Stimulated activated CD8-positive, alpha-beta memory T cell treated with anti-CD3 and anti-CD28 coated beads, Interleukin-12 subunit alpha, Interleukin-12 subunit beta, amount 100 ng/mL, for 1 hour (primary cell): ENCODE measurements around the gene ERN1.
A peak's percentile ranks its signal among the peaks of the same experiment; 100 is the strongest.

ENCODE experiments used
- DNase-seq: peaks from one replicate; pipeline ENCODE4 v3.0.0-alpha.2; 2020; ENCODE audit warnings: low read depth

The ERN1 gene

DNA sequence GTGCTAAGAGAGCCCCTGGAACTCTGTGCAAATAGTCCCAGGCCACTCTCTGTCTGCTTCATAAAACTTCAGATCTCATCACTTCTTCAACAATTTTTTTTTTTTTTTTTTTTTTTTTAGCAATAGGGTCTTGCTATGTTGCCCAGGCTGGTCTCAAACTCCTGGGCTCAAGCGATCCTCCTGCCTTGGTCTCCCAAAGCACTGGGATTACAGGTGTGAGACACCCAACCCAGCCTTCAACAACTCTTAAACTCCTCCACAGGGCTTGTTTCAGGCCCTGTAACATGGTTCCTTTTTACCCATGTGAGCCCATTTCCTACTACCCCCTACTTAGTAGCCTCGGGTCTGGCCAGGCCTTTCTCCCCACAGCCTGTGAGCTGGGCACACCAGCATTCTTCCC is 70.2 kb downstream of the ERN1 start:
- DNase-seq = no peak

DNA sequence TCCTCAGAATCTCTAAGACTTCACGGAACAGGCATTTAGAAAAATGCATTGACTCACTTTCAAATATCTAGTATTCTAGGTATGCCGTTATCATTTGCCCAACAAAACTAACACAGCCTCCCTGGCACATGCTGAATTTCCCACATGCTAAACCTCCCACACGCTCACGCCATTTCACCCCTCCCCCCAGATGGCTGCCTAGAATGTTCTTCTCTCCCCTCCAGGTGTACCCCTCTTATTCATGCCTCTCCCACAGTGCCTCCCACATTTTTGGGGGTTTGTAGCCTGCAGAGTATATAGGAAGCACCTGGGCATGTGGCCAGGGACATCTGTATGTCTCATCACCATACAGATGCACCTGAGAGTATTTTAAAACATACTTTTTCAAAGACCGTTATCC is 71.3 kb downstream of the ERN1 start:
- DNase-seq = no peak

DNA sequence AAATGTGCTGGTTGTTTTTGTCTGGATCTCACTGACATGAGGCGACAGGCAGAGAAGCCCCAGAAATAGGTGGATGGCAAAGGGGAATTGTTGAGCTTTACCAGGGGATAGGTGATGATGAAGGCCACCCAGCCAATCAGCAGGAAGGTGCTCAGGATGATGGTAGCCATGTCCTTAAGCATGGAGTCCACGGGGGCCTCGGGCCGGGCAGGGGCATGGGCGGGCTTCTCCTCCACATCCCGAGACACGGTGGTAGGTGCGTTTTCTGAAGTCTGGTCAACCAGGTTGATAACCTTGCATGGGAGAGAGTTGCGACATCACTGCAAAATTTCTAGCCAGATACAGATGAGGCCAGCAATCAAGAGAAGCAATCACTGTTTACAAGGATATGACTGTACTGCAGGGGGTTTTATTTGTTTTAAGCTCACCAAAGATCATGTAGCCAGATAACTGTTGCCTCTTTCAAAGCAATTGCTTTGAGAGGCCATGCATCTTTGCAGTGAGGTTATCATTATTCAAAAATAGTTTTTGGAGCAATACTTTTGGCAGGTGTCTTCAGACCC is 72.2 kb downstream of the ERN1 start:
- no peak for DNase-seq

DNA sequence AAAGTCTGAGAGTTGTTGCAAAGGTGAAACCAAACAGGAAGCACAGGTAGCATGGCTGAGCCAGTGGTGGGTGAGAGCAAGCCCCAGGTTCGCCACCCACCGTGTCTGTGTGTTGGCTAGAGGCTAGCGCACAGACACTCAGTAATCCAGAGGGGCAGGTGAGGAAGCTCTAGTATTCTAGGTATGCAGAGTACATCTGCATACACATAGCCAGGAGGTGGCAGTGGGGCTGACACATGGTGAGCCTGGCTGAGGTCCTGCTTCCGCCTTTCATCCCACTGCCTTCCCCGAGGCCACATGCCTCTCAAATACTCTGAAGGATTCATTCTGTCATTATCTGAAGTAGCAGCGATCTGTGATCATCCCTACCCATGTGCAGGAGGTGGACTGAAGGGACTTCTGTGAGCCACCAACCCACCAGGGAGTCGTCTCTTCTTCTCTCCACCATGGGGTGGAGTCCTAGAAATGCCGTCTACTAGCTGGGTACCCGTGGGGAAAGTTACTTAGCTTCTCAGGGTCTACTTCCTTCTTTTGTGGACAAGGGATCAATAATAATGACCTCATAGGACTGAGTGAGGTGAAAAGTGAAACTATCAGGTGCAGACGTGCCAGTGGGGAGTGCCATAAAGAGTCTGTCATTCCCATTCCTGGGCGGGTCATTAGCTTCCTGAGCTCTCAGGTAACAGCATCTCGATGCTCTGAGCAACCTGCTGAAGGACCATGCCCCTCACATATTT is 73.5 kb downstream of the ERN1 start:
- DNase-seq = no peak

DNA sequence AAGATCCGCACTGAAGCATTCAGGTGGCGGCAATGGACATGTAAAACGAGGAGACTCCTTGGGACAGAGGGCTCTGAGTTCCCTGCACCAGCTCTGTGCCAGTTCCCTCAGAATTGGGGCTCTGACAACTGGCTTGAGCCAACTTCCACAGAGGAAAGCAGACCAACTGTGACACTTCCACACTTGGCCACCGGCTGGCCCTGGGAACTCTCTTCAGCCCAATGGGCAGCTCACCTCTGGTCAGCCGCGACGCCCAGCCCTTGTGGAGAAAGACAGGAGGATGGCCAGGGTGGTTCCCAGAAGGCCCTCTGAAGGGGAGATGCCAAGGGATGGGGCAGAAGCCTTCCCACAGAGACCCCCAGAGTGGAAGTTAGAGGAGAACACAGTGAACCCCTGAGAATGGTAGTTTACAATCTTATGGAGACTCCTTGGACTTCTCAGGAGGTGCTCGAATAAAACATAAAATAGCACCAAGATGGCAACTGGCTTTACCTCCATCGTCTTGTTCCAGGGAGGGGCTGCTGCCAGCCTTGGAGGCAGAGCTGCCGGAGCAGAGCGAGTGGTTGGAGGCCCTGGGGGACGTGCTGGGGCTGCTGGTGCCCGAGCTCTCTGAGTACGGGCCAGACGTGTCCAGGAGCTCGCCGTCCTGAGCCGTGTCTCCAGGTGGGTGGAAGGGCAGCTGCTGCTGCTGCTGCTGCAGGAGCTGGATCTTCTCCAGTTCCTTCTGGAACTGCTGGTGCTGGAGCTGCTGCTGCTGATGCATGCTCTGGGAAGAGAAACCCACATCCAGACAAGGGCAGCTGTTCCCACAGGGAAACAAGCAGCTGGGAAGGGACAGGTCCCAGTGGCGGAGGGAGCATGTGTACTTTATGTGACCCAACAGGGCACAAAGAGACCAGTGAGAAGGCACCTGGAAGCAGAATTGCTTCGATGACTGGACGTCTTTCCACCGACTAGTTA is 74.5 kb downstream of the ERN1 start:
- no peak for DNase-seq

DNA sequence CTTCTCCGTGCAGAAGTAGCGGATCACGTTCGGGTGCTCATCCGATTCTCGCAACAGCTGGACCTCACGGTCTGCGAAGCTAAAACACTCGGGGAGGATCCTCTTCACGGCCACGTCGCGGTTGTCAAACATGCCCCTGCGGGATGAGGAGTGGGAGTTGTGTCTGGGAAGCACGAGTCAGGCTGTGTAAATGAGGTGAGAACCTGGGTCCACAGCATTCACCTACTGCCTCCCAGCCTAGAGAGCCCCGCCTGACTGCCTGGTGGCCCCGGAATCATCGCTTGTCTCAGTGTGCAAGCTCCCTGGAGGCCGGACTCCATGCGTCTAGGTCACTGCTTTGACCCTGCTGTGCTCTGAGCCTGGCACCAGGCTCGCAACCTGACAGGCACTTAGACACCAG is 75.6 kb downstream of the ERN1 start:
- no peak for DNase-seq

DNA sequence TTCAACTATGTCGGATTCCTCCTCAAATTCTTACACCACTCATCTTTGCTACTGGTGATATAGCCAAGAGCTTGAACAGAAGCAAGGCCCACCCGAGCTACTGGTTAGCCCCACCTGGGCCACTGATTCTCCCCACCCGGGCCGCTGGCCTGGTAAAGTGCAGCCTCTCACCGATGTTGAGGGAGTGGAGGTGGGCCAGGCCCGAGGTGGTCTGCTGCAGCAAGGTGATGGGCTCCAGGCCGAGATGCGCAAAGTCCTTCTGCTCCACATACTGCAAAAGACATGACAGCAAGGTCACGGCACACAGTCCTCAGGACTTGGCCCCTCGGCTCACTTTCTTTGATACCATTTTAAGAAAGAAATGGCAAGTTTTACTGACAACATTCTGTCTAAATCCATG is 76.8 kb downstream of the ERN1 start:
- no peak for DNase-seq

DNA sequence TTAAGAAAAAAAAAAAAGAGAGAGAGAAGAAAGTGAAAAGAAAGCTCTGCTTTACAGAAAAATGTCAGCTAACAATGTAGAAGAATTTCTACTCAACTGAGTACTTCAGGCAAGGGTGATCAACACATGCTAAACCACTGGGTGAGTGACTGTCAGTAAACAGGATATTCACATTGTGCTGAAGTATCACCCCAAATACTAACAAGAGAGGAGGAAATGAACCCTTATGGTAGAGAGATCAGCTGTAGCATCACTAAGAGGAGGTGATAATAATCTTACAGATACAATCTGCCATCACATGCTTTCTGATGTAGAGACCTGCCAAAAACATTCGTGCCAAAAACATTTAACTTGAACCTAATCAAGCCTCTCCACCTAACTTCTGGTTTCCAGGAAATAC is 78.8 kb downstream of the ERN1 start:
- DNase-seq = no peak

DNA sequence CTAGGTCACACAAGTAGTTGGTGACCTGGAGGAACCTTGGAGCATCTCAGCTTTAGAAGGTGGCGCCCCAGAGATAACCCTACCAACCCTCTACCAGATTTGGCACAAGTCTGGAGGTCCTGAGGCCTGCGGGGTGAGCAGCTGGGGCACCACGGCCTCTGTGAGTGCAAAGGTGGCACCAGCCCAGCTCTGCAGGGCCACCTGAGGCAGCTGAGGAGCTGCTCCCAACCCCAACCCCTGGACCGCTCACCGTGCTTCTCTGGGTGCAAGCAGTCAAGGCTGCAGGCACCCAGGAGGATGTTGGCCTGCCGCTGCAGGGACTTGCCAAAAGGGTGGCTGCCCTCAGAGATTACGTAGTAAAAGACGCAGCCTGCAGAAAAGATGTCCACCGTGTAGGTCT is 81.1 kb downstream of the ERN1 start:
- no peak for DNase-seq

DNA sequence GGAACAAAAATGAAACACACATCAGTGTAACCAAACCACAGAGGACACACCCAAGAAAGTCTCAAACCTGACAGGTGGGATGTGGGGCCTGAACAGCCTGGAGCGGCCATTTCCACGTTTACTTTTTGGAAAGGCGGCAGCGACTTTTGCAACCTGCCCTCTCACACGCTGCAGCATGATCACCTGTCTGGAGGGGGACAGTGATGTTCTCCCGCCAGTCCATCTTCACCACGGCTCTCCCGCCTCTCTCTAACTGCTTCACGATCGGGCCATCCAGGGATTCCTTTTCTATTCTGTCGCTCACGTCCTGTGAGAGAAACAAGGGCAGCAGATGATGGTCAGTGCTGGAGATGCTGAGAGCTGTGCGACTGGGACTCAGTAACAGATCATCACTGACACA is 84.8 kb downstream of the ERN1 start:
- no peak for DNase-seq

DNA sequence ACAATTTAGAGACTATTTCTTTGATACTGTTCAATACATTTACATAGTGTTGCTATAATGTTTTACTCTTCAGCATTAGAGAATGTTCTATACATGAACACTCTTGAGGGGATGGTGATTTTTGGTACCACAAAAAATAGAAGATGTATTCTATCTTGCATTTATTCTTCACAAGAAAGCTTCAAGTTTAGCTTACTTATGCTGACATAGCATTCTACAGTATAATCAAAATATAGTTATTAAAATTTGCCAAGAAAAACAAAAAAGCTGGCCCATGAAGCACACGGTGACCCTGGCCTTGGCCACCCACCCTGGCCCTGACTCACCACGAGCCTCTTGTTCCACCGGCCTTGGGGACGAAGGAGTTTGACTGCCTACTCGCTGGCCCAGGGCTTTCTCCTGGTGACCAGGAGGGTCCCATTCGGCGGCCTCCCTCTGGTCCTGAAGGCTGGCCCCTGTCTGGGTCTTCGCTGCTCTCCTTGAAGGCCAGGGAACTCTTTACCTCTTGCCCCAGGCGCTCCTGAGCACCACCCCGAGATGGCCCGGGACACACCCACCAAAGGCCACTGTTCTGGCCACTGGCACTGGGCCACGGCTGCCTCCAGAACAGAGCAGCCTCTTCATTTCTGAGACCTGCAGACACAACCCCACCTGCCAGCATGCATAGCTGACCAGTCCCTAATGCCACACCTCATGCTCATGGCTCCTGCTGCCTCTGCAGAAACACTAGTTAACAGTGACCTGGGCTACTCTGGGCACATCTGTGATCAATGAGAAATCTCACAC is 87.1 kb downstream of the ERN1 start:
- DNase-seq = no peak

DNA sequence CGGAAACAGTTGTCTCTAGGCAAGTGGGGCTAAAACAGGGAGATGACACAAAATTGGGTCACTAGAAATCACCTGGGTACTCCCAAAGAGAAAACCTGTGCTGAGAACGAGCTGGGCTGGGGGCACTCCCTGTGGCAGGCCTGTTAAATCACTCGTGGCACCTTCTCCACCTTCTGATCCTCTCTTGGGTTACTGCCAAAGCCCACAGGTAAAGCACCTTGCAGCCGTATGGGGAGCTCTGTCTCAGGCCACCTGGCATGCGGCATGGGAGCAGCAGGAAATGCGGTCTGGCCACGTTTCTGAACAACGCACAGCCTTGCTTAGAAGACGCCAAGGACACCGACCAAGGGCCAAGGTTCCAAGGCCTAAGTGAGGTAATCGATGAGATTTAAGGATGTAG is 88.0 kb downstream of the ERN1 start:
- no peak for DNase-seq

DNA sequence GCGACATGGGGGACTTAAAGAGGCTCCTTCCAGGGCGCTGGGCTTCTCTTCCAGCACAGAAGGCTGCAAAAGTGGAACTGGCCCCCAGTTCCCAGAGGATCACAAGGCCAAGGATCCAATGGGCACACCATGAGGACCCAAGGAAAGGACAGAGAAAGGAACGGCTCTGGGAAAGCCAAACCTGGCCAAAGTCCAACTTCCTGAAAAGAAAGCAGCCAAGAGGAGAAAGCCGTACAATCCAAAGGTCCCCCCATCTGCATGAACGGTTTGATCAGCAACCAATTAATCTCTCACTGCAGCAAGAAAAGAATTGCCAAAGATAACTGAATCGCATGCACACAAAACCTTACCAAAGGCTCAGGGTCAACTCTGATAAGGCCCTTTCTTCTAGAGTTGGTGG is 89.7 kb downstream of the ERN1 start:
- DNase-seq = no peak

DNA sequence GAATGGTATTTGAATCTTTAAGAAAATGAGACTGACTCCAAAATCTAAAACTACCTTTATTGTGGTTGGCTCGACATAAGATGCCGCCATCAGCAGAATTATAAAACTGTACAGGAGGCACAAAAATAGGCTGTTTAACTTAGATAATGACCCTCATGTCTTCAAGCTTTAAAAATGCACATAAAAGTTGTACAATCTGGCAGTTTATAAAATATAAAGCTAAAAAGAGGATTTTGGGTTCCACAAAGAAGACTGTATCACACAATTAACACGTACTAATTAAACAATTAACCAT is 90.9 kb downstream of the ERN1 start:
- no peak for DNase-seq

DNA sequence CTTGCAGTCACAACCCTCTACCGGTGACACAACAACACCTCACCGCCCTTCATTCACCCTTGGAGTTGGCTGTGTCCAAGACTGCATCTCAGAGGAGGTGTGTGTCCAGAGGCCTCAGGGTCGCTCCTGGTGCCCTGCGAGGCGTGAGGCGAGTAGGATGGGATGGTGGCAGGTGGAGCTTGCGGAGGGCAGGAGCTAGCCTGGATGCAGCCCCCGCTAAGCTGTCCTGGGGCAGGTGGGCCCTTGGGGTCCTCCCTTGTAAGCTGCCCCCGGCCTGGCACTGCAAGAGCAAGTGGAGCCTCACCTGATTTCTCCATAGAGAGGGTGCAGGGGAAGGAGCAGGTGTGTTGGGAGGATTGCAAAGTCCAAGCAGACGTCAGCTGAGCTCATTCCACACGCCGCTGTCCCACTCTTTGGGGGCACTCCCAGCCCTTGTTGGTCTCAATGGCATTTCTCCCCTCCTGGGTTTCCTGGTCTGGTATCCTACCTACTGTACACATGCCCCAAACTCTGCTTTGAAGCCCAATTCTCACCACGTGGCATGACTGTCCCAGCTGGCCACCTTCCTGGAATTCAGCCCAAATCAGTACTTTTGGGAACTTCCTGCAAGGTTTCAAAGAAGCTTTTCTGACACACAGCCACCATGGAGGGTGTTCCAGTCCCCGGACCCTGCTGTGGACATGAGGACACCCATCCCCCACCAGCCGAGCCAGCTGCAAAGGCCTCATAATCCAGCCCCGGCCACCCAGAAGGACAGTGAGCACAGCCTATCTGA is 91.4 kb downstream of the ERN1 start:
- DNase-seq = no peak

DNA sequence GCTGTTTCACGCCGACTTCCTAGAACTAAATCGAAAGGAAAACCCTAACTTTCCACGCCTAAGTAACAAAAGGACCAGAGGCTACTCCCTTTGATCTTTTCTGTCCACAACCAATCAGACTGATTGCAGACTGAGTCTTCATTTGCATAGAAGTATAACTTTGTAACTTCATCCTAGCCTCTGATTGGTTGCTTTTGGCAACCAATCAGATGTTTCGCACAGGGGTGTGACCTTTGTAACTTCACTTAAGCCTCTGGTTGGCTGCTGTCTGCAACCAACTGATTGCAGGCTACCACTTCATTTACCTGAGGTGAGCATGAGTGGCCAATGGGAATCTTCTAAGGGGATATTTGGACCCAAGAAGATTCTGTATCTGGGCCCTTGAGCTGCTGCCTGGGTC is 92.1 kb downstream of the ERN1 start:
- DNase-seq = no peak

DNA sequence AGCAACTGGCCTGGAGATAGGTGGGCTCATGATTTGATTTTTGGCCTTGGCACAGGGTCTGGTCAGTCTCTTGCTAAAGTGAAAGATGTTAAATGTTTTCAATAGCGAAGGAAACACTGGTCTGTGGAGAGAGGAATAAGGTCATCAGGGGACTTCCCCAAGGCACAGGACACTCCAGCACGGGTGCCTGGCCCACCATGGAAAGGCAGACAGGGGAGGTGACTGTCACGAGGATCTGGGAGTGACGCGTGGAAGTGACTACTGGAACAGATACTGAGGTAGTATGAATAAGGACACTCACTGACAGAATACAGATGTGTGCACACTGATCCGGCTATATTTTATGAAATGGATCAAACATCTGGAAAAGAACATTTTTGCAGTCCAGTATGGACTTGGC is 92.8 kb downstream of the ERN1 start:
- DNase-seq = no peak

DNA sequence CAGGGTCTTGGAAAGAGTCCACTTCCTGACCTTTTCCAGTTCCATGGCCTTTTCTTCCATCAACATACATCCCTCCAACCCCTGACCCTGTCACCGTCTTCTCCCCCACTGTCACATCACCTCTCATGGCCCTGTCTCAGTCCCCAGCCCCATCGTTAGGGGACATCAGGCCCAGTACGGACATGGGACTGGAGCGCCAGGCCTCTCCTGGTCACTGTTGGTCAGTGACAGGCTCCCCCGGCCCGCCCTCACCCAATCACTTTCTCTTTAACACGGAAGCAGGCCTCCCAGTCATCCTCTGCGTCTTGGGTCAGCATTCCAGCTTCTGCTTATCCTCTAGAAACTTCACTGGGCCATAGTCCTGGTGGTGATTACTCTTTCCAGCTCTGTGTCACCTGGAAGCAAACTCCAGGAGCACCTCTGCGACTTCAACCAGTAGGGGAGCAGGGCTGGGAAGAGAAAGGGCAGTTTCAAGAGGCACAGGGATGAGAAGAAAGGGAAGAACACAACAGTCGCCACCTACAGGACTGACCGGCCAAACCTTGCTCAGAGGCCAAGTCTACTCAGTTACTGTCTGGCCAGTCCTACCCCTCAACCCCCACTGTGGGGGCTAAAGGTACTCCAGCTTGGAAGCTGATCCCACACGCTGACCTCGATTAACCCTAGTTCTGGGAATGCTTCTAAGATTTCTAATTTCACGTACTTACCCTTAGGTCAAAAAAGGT is 93.6 kb downstream of the ERN1 start:
- no peak for DNase-seq

DNA sequence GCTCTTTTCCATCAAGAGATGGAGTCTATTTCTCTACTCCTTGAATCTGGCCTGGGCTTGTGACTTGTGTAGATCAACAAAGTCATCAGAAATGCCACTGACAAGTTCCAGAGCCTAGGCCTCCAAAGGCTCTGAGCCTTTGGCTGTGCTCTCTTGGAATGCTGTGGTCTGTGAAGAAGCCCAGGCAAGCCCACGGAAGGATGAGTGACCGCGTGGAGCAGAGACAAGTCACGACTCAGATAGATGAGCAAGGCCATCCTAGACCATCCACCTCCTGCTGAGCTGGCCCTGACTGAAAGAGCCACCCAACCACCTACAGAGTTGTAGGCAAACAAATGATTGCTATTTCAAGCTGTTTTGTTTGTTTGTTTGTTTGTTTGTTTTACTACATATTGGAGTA is 97.9 kb downstream of the ERN1 start:
- DNase-seq = no peak

DNA sequence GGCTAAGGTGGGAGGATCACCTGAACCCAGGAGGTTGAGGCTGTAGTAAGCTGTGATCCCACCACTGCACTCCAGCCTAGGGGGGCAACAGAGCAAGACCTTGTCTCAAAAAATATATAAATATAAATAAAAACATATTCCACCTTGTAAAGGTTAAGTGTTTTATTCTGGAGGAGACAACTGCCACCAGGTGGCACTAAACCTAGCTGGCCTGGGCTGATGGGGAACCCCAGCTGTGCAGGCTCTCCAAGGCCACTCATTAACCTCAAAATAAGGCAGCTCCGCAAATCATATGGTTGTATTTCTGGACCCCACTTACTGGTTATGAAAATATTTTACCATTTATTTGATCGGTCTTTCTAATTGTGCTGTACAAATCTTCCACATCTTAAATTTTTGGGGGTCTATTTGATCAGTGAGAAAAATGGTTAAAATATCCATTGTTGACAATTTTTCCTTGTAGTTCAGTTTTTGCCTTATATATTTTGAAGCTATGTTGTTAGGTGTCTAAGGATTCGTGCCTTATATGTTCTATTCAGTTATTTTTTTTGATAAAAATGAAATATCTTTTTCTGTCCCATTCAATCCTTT is 101.0 kb downstream of the ERN1 start:
- DNase-seq = peak; percentile 69
